Stimulated activated naive CD8-positive, alpha-beta T cell treated with anti-CD3 and anti-CD28 coated beads, Interleukin-15, amount 100 ng/mL, for 72 hours (primary cell): ENCODE measurements around the gene TMEM145.
A peak's percentile ranks its signal among the peaks of the same experiment; 100 is the strongest.
"Not testable (repeated sequence)": the region's sequence is repeated elsewhere in the genome, so short reads cannot be mapped to it uniquely, and the experiment has no call there.

Experiments
- ATAC-seq: fragments of 150-1000 bp; cut with Tn5 transposase; 2 replicates; pipeline ENCODE4 v1.10.0; 2021; ENCODE audit warnings: mild to moderate bottlenecking, moderate library complexity
- DNase-seq, 2 donors: peaks; one replicate each; pipeline ENCODE4 v3.0.0; 2021 to 2022
- H3K27ac Mint-ChIP-seq, 2 donors: one replicate each; pipeline ENCODE4 v1.8.0; 2022; ENCODE audit warnings: mild to moderate bottlenecking in 2 of 2, mixed read lengths in 2 of 2, moderate library complexity in 2 of 2
- H3K27me3 Mint-ChIP-seq: one replicate; pipeline ENCODE4 v1.8.0; 2022; ENCODE audit warnings: mixed read lengths
- H3K4me1 Mint-ChIP-seq: one replicate; pipeline ENCODE4 v1.8.0; 2022; ENCODE audit warnings: mild to moderate bottlenecking, mixed read lengths
- H3K4me3 Mint-ChIP-seq, 2 donors: one replicate each; pipeline ENCODE4 v1.8.0; 2022; ENCODE audit warnings: mild to moderate bottlenecking in 2 of 2, mixed read lengths in 2 of 2, moderate library complexity in 1 of 2
- H3K9me3 Mint-ChIP-seq, 2 donors: one replicate each; pipeline ENCODE4 v1.8.0; 2022; ENCODE audit warnings: mixed read lengths in 2 of 2

Gene TMEM145

DNA sequence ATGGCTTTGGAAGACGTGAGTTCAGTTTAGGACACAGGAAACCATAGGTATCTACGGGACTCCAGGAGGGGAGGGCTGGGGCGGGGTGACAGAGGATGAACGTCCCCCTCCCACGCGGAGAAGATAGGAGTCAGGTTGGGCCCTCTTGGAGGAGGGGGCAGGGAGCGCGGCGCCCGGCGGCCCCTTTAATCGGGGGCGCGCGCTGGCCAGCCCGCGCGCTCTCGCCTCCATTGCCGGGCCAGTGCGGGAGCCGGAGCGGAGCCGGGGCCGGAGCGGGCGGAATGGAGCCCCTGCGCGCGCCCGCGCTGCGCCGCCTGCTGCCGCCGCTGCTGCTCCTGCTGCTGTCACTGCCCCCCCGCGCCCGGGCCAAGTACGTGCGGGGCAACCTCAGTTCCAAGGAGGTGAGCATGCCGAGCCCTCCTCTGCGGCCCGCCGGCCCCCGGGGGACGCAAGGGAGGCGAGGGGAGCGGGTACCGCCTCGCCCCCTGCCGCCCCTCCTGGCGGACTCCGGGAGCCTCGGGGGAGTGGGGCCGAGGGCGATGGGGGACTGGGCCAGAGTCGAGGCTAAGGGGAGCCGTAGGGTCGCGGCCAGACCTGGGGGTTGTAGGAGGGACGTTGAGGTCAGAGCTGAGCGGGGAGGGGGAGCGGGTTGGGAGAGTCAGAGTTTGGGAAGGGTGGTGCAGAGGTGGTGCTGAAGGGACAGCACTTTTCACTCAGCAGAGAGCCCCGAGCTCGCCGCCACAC, at the start of gene TMEM145:
Gene TMEM145, plus strand, starts transcription at position 214 of the 744 bp plus-strand sequence. Its CDS starts 68 bp downstream, at position 282.
- Mint-ChIP-seq H3K27me3 (peaks cover 63% of the 10 kb centered on the region), H3K4me1 (peaks cover 42% of the 10 kb centered on the region), H3K4me3 (peak within 1 kb of the TSS; percentile 73 to 82), H3K9me3 (no peaks in the 10 kb centered on the region), H3K27ac (no peak within 1 kb of the TSS)
- DNase-seq (peak; percentile 48 to 63), ATAC-seq (peak; percentile 78)

DNA sequence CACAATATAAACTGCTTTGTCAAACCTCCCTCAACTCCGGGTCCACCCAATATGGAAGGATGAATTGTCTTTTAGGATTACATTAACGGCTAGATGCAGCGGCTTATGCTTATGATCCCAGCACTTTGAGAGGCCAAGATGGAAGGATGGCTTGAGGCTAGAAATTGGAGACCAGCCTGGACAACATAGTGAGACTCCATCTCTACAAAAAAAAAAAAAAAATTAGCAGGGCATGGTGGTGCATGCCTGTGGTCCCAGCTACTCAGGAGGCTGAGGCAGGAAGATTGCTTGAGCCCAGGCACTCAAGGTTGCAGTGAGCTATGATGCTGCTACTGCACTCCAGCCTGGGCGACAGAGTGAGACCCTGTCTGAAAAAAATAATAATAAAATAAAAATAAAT, 47.0 kb upstream of the TMEM145 start:
- peaks cover 32% of the 10 kb centered on the region for H3K4me1 Mint-ChIP-seq
- ATAC-seq, H3K9me3 Mint-ChIP-seq, H3K27me3 Mint-ChIP-seq, H3K4me3 Mint-ChIP-seq, DNase-seq, H3K27ac Mint-ChIP-seq: not testable (repeated sequence)

DNA sequence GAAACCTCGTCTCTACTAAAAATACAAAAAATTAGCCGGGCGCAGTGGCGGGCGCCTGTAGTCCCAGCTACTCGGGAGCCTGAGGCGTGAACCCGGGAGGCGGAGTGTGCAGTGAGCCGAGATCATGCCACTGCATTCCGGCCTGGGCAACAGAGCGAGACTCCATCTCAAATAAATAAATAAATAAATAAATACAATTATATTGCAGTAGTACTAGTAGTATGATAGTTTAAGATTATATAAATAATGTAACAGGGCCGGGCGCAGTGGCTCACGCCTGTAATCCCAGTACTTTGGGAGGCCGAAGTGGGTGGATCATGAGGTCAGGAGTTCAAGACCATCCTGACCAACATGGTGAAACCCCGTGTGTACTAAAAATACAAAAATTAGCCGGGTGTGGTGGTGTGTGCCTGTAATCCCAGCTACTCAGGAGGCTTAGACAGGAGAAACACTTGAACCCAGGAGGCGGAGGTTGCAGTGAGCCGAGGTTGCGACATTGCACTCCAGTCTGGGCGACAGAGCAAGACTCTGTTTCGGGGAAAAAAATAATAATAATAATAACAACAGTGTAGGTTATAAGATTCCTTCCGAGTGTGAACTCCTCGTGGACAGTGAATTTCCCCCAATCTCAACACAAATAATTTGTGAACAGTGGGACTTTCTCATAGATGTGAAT, 46.0 kb upstream of the TMEM145 start:
- H3K4me3 Mint-ChIP-seq, DNase-seq, H3K27ac Mint-ChIP-seq, H3K27me3 Mint-ChIP-seq, H3K9me3 Mint-ChIP-seq, ATAC-seq: not testable (repeated sequence)
- H3K4me1 Mint-ChIP-seq, result peaks cover 32% of the 10 kb centered on the region

DNA sequence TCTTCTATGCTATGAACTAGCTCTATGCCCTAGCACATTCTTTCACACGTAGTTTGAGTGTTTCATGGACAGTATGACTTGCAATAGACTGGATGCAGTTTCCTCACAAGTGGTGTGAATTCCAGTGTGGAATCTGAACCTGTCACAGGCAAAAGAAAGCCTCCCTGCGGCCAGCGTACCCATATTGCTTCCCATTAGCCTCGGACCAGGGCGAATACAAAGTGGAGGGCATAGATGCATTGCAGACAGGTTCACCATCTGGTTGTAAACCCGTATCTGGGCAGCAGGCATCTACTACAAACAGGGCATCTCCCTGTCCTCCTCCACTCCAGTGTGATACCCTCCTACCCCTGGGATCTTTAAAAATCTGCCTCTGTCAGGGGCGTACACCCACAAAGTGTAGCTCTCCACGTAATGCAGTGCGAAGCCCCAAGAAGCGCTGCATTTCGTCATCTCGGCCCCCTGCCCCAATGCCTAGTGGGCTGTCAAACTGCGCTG, 45.4 kb upstream of the TMEM145 start:
- no peak overlapping the region for H3K4me3 Mint-ChIP-seq
- H3K27ac Mint-ChIP-seq, result no peak overlapping the region

DNA sequence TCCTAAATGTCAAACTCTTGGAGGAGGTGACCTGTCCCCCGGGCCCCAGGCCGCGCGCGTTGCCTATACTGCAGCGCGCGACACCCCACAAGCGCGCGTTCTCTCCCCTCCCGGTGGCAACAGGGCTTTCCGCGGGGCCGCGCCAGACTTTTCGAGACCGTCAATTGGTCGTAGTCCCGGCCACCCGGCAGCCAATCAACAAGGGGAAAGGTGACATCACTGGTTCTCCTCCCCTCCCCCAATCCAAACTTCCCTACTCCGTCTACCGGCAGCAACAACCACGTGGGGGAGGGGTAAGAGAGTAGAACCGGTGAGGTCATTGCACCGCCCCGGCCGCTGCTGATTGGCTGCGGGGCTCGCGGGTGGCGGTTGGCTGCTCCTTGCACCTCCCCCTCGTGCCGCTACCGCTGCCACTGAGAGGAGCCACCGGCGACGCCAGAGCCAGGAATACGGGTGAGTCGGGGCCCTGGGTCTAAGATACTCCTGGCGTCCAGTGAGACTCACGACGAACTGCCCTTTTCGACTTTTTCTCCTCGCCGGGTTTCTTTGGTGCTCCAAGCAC, 44.9 kb upstream of the TMEM145 start:
- peaks cover 24% of the 10 kb centered on the region for H3K4me1 Mint-ChIP-seq
- no peak overlapping the region for H3K4me3 Mint-ChIP-seq
- no peak overlapping the region for H3K27ac Mint-ChIP-seq
- ATAC-seq (peak; percentile 73), DNase-seq (peak; percentile 99)
- H3K27me3 Mint-ChIP-seq, result no peaks in the 10 kb centered on the region
- H3K9me3 Mint-ChIP-seq, result no peaks in the 10 kb centered on the region

More for the DNA sequence above, 45.4 kb upstream of the TMEM145 start:
- no peaks in the 10 kb centered on the region for H3K27me3 Mint-ChIP-seq
- ATAC-seq (no peak), DNase-seq (no peak)
- no peaks in the 10 kb centered on the region for H3K9me3 Mint-ChIP-seq
- peaks cover 25% of the 10 kb centered on the region for H3K4me1 Mint-ChIP-seq

DNA sequence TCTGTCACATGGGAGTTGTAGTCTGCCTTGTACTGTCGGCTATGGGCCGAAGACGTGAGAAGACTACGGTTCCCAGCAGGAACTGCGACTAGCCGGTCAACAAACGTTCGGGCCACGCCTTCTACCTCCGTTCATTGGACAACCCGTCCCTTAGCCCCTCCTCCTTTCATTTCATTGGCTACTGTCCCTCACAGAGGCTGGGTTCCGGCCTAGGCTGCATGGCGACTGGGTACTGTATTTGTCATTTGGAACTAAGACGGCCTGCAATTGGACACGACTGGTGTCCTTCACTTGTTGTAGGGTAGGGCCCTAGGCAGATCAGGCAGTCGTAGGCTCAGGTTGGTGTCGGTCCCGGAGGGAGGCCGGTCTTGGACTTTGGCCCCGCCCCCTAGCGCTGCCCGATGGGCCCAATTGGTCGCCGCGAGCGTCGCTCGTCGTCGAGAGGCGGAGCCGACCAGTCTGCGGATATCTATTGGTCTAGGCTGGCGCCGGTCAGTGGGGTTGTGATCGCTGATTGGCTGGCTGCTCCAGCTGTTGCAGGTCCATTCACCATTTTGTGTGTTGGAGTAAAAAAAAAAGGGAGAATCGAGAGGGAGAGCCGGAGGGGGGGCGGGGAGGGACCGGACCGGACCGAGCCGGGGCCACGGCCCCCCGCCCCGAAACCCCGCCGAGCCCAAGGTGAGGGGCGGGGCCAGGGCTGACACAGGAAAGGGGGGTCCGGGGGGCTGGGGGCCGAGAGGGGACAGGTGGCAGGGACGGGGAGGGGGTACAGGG, 44.2 kb upstream of the TMEM145 start, which contains the start of gene CIC:
Gene CIC, plus strand, starts transcription at position 549 of the 774 bp plus-strand sequence. CDS start 2,532 bp downstream, outside the sequence.
- Mint-ChIP-seq H3K4me3 (peak within 1 kb of the TSS in 1 of 2 donors; percentile 92), H3K9me3 (no peaks in the 10 kb centered on the region), H3K27me3 (no peaks in the 10 kb centered on the region), H3K27ac (peak within 1 kb of the TSS; percentile 95 to 99), H3K4me1 (peaks cover 30% of the 10 kb centered on the region)
- ATAC-seq, result peak; percentile 91
- peak; percentile 99 for DNase-seq

DNA sequence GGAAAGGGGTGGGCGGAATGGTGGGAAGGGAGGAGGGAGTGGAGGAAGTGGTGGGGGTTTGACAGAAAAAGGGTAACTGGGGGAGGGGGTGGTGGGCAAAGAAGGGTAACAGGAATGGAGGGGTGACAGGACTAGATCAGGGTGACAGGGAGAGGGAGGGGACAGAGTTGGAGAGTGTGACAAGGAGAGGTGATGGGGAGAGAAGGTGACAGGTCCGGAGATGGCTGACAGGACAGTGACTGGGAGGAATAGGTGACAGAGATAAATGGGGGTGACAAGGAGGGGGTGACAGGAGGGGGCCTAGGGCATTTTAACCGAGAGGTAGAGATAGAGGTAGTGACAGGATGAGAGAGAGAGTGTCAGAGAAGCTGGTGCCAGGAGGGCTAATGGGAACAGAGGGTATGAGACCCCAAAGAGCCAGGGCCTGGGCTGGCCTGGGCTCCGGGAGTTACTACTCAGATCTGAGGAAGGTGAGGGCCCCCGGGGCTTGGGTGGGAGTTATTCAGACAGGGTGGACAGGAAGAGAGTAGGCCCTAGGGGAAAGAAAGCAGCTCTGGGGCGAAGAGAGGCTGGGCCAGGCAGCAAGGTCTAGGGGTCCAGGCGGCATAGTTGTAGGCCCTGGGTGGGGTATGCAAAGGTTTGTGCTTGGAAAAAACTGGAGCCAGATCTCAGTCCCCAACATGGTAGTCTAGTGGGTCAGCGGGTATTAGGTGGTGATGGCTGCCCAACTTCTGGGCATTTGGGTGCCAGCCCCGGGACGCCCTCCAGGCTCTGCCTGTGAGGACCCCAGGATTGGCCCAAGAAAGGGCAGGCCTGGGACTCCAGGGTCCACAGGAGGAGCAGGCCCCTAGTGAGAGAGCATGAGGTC, 43.4 kb upstream of the TMEM145 start:
- DNase-seq, result no peak
- ATAC-seq, result no peak
- Mint-ChIP-seq H3K4me1 (peaks cover 34% of the 10 kb centered on the region), H3K27ac (peak overlapping the region; percentile 95 to 99), H3K4me3 (peak overlapping the region in 1 of 2 donors; percentile 92), H3K27me3 (no peaks in the 10 kb centered on the region), H3K9me3 (no peaks in the 10 kb centered on the region)

DNA sequence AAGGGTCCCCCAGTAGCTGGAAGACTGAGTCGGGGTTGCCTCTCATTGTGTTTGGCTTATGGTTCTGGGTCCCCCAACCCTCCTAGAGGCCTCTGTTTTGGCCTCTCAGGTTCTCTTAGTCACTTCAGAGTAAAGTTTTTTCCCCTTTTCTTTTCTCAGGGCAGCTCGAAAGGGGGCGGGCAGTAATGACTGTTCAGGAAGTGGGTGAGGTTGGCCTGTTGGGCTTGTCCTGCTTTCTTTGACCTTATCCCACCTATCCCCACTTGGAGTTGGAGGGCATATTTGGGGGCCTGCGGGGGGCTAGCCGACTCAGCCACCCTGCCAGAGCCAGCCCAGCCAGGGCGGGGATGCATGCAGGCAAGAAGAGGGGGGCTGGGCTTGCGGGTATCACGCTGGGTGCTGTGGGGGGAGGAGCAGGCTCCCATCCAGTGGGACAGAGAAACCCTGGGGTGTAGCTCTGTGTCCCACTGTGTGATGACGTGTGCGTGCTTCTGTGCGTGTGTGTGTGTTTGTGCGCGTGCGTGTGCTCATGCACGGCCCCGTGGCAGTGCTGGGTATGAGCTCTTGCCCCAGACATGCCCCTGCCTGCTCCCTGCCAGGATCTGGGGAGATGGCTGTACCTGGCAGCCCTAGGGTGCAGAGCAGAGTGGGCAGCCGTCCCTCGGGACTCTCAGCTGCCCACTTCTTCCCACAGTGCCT, 42.6 kb upstream of the TMEM145 start:
- no peaks in the 10 kb centered on the region for H3K9me3 Mint-ChIP-seq
- H3K27ac Mint-ChIP-seq, result peak overlapping the region; percentile 95 to 99
- peaks cover 41% of the 10 kb centered on the region for H3K4me1 Mint-ChIP-seq
- H3K27me3 Mint-ChIP-seq, result no peaks in the 10 kb centered on the region
- H3K4me3 Mint-ChIP-seq, result peak overlapping the region in 1 of 2 donors; percentile 92
- peak; percentile 24 for ATAC-seq
- peak; percentile 63 to 80 for DNase-seq

DNA sequence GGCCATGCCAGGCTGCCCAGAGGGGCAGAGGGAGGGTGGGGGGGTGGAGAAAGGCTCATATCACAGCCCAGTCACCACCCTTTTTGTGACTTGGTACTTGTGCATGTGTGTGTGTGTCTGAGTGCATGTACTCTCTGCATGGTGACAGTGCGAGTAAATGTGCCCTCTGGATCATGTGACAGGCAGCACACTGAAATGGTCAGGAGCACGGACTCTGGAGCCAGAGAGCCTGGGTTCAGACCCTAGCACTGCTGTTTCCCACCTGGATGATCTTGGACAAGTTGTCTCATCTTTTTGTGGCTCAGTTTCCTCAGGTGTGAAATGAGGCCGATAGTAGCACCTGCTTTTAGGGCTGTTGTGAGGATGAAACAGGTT, 42.1 kb upstream of the TMEM145 start:
- Mint-ChIP-seq H3K27ac (peak overlapping the region; percentile 80 to 86), H3K4me3 (peak overlapping the region; percentile 70 to 92), H3K27me3 (no peaks in the 10 kb centered on the region), H3K9me3 (no peaks in the 10 kb centered on the region), H3K4me1 (peaks cover 47% of the 10 kb centered on the region)
- ATAC-seq (no peak), DNase-seq (no peak)

DNA sequence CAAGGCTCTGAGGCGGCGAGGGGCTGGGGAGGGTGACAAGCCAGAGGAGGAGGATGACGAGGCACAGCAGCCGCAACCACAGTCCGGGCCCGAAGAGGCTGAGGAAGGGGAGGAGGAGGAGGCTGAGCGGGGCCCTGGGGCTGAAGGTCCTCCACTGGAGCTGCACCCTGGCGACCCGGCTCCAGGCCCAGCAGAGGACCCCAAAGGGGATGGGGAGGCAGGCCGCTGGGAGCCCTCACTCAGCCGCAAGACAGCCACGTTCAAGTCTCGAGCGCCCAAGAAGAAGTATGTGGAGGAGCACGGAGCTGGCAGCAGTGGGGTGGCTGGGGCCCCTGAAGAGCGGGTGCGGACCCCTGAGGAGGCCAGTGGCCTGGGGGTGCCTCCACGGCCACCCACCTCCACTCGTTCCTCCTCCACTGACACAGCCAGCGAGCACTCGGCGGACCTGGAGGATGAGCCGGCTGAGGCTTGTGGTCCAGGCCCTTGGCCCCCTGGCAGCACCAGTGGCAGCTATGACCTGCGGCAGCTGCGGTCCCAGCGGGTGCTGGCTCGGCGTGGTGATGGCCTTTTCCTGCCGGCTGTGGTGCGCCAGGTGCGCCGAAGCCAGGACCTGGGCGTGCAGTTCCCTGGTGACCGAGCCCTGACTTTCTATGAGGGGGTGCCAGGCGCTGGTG, 41.1 kb upstream of the TMEM145 start:
- Mint-ChIP-seq H3K4me3 (peak overlapping the region in 1 of 2 donors; percentile 92), H3K27ac (peak overlapping the region in 1 of 2 donors; percentile 86), H3K4me1 (peaks cover 56% of the 10 kb centered on the region), H3K27me3 (no peaks in the 10 kb centered on the region), H3K9me3 (no peaks in the 10 kb centered on the region)
- DNase-seq, result no peak
- ATAC-seq, result no peak

DNA sequence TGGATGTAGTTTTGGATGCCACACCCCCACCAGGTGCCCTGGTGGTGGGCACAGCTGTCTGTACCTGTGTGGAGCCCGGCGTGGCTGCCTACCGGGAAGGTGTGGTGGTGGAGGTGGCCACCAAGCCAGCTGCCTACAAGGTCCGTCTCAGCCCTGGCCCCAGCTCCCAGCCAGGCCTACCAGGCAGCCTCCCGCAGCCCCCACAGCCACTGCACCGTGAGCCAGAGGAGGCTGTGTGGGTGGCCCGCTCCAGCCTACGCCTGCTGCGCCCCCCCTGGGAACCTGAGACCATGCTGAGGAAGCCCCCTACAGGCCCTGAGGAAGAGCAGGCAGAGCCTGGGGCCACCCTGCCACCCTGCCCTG, 40.6 kb upstream of the TMEM145 start:
- Mint-ChIP-seq H3K9me3 (no peaks in the 10 kb centered on the region), H3K4me3 (no peak overlapping the region), H3K4me1 (peaks cover 62% of the 10 kb centered on the region), H3K27me3 (no peaks in the 10 kb centered on the region), H3K27ac (no peak overlapping the region)
- no peak for DNase-seq
- ATAC-seq, result no peak

DNA sequence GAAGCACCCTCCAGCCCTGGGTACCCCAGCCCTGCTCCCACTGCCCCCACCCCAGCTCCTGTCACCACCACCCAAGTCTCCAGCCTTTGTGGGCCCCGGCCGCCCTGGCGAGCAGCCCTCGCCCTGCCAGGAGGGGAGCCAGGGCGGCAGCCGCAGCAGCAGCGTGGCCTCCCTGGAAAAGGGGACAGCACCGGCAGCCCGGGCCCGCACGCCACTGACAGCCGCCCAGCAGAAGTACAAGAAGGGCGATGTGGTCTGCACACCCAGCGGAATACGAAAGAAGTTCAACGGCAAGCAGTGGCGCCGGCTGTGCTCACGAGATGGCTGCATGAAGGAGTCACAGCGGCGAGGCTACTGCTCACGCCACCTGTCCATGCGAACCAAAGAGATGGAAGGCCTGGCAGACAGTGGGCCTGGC, 40.1 kb upstream of the TMEM145 start:
- ATAC-seq (no peak), DNase-seq (no peak)
- no peaks in the 10 kb centered on the region for H3K27me3 Mint-ChIP-seq
- no peaks in the 10 kb centered on the region for H3K9me3 Mint-ChIP-seq
- H3K4me1 Mint-ChIP-seq, result peaks cover 66% of the 10 kb centered on the region
- H3K27ac Mint-ChIP-seq, result no peak overlapping the region
- no peak overlapping the region for H3K4me3 Mint-ChIP-seq

DNA sequence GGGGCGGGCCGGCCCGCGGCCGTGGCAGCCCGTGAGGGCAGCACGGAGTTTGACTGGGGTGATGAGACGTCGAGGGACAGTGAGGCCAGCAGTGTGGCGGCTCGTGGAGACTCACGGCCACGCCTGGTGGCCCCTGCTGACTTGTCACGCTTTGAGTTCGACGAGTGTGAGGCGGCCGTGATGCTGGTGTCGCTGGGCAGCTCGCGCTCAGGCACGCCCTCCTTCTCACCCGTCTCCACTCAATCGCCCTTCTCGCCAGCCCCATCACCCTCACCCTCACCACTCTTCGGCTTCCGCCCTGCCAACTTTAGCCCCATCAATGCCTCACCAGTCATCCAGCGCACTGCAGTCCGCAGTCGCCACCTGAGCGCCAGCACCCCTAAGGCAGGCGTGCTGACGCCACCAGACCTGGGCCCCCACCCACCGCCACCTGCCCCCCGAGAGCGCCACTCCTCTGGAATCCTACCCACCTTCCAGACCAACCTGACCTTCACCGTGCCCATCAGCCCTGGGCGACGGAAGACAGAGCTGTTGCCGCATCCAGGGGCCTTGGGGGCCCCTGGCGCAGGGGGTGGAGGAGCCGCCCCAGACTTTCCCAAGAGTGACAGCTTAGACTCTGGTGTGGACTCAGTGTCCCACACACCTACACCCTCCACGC, 39.6 kb upstream of the TMEM145 start:
- no peak for DNase-seq
- Mint-ChIP-seq H3K4me1 (peaks cover 72% of the 10 kb centered on the region), H3K4me3 (no peak overlapping the region), H3K27me3 (no peaks in the 10 kb centered on the region), H3K27ac (peak overlapping the region in 1 of 2 donors; percentile 92), H3K9me3 (no peaks in the 10 kb centered on the region)
- no peak for ATAC-seq
